HepG2 (cell line): ENCODE data around the gene GNAZ. TPM values are rescaled to one million over a fixed set of nuclear protein-coding genes. Genes with fewer than 3 reads are reported as not detected.

Source experiments
- ATAC-seq: fragments of 200-7000 bp; cut with Tn5 transposase; 3 replicates; pipeline ENCODE4 v1.9.1; 2020; ENCODE audit warnings: mild to moderate bottlenecking, moderate library complexity
- BruUV-seq: library from RNA; stranded (reverse); fragments of 400-500 nt; replicated peaks from 2 replicates; lab custom pipeline; 2021; lab: Mats Ljungman, UMichigan
- CTCF ChIA-PET: fragments of 300-600 bp; formaldehyde crosslinking; extraction: SDS; loops from one replicate; lab custom pipeline; 2021; ENCODE audit warnings: low total read pairs, inconsistent platforms, low intra/inter-chr PET ratio; lab: Yijun Ruan, JAX
- POLR2A ChIA-PET: fragments of 350-600 bp; sonication (Branson Sonifier 250); formaldehyde crosslinking; loops from one replicate; lab custom pipeline; 2020; ENCODE audit warnings: antibody characterized with exemption, inconsistent platforms; lab: Yijun Ruan, JAX
- DNase-seq: peaks from one replicate; pipeline ENCODE4 v3.0.0-alpha.2; 2015; ENCODE audit warnings: low spot score
- FAIRE-seq: peaks from 3 replicates; lab custom pipeline; 2011; peaks lifted over from hg19 to GRCh38; lab: Jason Lieb, UNC
- H2AFZ ChIP-seq: one replicate; pipeline ENCODE4 v1.6.1; 2011; ENCODE audit warnings: low read length, inconsistent platforms
- H3K27ac ChIP-seq: fragments of 300-600 bp; 3 replicates; pipeline ENCODE4 v1.8.0; 2011; ENCODE audit warnings: mixed run types, mild to moderate bottlenecking, mixed read lengths, low read length, inconsistent platforms; ENCODE audit not compliant: insufficient read depth; ENCODE audit errors: extremely low read length
- H3K27me3 ChIP-seq, 2 experiments: fragments of 200-600 bp in 1 of 2; 2 replicates in 1 of 2; 3 replicates in 1 of 2; pipeline versions ENCODE4 v1.6.0 to v1.8.0; 2011; ENCODE audit warnings: low read length in 2 of 2, mild to moderate bottlenecking in 2 of 2, moderate library complexity in 2 of 2, inconsistent platforms in 1 of 2; ENCODE audit not compliant: insufficient read depth in 2 of 2, control insufficient read depth in 1 of 2
- H3K36me3 ChIP-seq, 2 experiments: fragments of 200-600 bp in 1 of 2; replicated peaks in 1 of 2; 2 replicates in 1 of 2; 3 replicates in 1 of 2; pipeline versions ENCODE4 v1.5.1 to v1.8.0; 2011; ENCODE audit warnings: low read length in 2 of 2, inconsistent platforms in 1 of 2; ENCODE audit not compliant: insufficient read depth in 2 of 2, control insufficient read depth in 1 of 2
- H3K4me1 ChIP-seq: 2 replicates; pipeline ENCODE4 v1.5.1; 2012; ENCODE audit warnings: low read length, inconsistent platforms; ENCODE audit not compliant: insufficient read depth
- H3K4me2 ChIP-seq: 2 replicates; pipeline ENCODE4 v1.6.0; 2011; ENCODE audit warnings: low read depth, low read length, inconsistent platforms
- H3K4me3 ChIP-seq, 3 experiments: fragments of 200-600 bp in 1 of 3; sonication (generic), shearing (Covaris generic) in 1 of 3; replicated peaks in 1 of 3; 2 replicates each; pipeline ENCODE4 v1.5.1; 2011 to 2016; ENCODE audit warnings: low read length in 3 of 3, inconsistent platforms in 2 of 3, low read depth in 2 of 3, mild to moderate bottlenecking in 2 of 3, control low read depth in 1 of 3, mixed read lengths in 1 of 3; ENCODE audit not compliant: insufficient read depth in 1 of 3
- H3K79me2 ChIP-seq: one replicate; pipeline ENCODE4 v1.6.1; 2011; ENCODE audit warnings: low read length, inconsistent platforms; ENCODE audit not compliant: insufficient read depth
- H3K9ac ChIP-seq: 2 replicates; pipeline ENCODE4 v1.6.0; 2011; ENCODE audit warnings: mild to moderate bottlenecking, low read depth, low read length, inconsistent platforms; ENCODE audit not compliant: insufficient read depth
- H3K9me3 ChIP-seq: 2 replicates; pipeline ENCODE4 v1.5.1; 2012; ENCODE audit warnings: mild to moderate bottlenecking, low read length
- H4K20me1 ChIP-seq: 2 replicates; pipeline ENCODE4 v1.6.0; 2011; ENCODE audit warnings: inconsistent platforms, mild to moderate bottlenecking, low read length, moderate library complexity; ENCODE audit not compliant: insufficient read depth
- CREB1 ChIP-seq, 2 experiments: fragments of 450-650 bp in 1 of 2; IDR thresholded peaks; 2 replicates each; pipeline ENCODE4 v1.6.1; 2016 to 2017; ENCODE audit warnings: control low read depth in 1 of 2, mild to moderate bottlenecking in 1 of 2, missing compliant biosample characterization in 1 of 2, missing genetic modification characterization in 1 of 2
- MED13 ChIP-seq: sonication (generic); formaldehyde crosslinking; IDR thresholded peaks from 2 replicates; pipeline ENCODE4 v1.5.0; 2020; ENCODE audit warnings: missing genetic modification reagents
- ZFX ChIP-seq: sonication (generic); formaldehyde crosslinking; IDR thresholded peaks from 2 replicates; pipeline ENCODE4 v1.4.0; 2020; ENCODE audit warnings: mild to moderate bottlenecking, low read depth, missing genetic modification reagents, moderate library complexity
- ZNF432 ChIP-seq: sonication (generic); formaldehyde crosslinking; IDR thresholded peaks from 2 replicates; pipeline ENCODE4 v1.5.0; 2020; ENCODE audit warnings: missing genetic modification reagents, mild to moderate bottlenecking, borderline replicate concordance
- WGBS: methylation state at CpG from one replicate; pipeline ENCODE4 v1.1.6; 2017; ENCODE audit warnings: low lambda C conversion rate; 5-methylcytosine and 5-hydroxymethylcytosine counted together
- in situ Hi-C: cut with HindIII; loops from 2 replicates; pipeline ENCODE4 v1.10.0; 2017; ENCODE audit warnings: low pct_unique_long_range_greater_than_20kb; ENCODE audit not compliant: extremely low pct_ligation_motif_present
- intact Hi-C: fragments of 100-400 bp; cut with micrococcal nuclease; formaldehyde crosslinking; loops from one replicate; pipeline ENCODE4 v1.10.0; 2022; ENCODE audit not compliant: unreplicated experiment
- polyA plus RNA-seq, 8 experiments: library from polyadenylated mRNA; depleted of rRNA in 3 of 8; stranded (reverse) in 7 of 8; unstranded in 1 of 8; fragments of >200 nt; fragmentation: Illumina TruSeq in 4 of 8; extraction: Trizol in 4 of 8; gene quantifications; 2 replicates each; pipeline versions ENCODE4 v1.2.1 to v1.2.3, GENCODE V29; 2011 to 2016; ENCODE audit warnings: low read depth in 4 of 8, missing spikeins in 1 of 8, mixed read lengths in 1 of 8; ENCODE audit not compliant: insufficient read depth in 1 of 8
- total RNA-seq, 5 experiments: library from RNA; depleted of rRNA; stranded (reverse); fragments of >200 nt; fragmentation: Illumina TruSeq; extraction: Trizol; gene quantifications; 2 replicates each; pipeline ENCODE4 v1.2.3, GENCODE V29; 2016; ENCODE audit warnings: low read depth in 1 of 5
- TF ChIP-seq, protein P1 (sequence below): sonication (generic); formaldehyde crosslinking; IDR thresholded peaks from 2 replicates; pipeline ENCODE4 v1.4.0; 2020; ENCODE audit warnings: missing genetic modification reagents

Gene GNAZ
- total and polyA plus RNA-seq, 2 of the 13 experiments (the other 11 are each of a cell fraction or from before 2014, with no cell fraction given): 11.4 to 22.3 TPM

DNA sequence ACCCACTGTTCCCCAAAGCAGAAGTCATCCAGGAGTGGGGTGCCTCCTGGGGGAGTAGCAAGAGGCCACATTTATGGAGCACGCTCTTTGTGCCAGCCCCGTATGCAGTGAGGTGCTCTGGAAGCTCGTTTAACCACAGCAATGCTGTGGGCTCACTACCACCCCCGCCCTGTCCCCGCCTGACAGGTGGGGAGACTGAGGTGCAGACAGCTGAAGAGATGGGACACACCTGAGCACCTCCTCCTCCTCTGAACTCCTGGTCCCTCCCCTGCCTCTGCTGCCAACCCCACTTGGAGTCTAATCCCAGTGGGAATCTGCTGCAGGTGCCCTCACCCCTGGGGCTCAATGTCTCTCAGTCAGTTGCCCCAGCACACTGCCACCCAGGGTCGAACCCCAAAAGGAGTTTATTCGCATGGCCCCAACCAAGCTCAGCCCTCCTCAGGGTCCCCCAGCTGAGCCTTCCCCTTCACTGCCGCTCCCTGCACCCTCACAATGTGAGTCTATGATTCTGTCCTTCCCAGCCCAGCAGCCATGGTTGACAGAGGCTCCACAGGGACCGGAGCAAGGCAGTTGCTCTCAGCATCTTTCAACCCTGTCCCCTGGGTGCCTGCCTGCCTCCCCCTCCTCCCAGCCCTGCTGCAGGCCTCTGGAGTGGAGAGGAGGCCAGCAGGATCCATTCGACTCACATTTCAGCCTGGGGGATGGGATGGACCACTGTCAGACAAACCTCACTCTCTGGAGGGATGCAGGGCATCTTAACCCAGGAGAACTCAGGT is 96.7 kb downstream of the GNAZ start:
- Histone ChIP-seq H3K27ac (no peak overlapping the region), H3K4me1 (peaks cover 52% of the 10 kb centered on the region), H3K9me3 (no peaks in the 10 kb centered on the region), H3K9ac (no peak overlapping the region), H4K20me1 (no peaks in the 10 kb centered on the region), H3K79me2 (no peaks in the 10 kb centered on the region), H2AFZ (no peak overlapping the region), H3K4me3 (no peak overlapping the region), H3K27me3 (no peaks in the 10 kb centered on the region), H3K36me3 (0 out of 5 replicates have a peak, but pooled peaks cover 0 to 4% of the 10 kb centered on the region in 2 experiments), H3K4me2 (no peak overlapping the region)
- ChIA-PET POLR2A (no interaction called here), CTCF (no interaction called here)
- FAIRE-seq: no peak
- intact Hi-C loops: no loop called here
- no peak; the same call in 2 of the 3 replicates for ATAC-seq
- DNase-seq: no peak
- in situ Hi-C loops: loop anchor here (25.0 kb wide), 1 partner anchor 395 kb away; no protein-coding TSS in a partner anchor
- WGBS: 82% methylated on average over 10 of the region's 10 CpGs
- no peak for TF ChIP-seq MED13 (CRISPR knock-in tag)
- TF ChIP-seq, protein P1, sequence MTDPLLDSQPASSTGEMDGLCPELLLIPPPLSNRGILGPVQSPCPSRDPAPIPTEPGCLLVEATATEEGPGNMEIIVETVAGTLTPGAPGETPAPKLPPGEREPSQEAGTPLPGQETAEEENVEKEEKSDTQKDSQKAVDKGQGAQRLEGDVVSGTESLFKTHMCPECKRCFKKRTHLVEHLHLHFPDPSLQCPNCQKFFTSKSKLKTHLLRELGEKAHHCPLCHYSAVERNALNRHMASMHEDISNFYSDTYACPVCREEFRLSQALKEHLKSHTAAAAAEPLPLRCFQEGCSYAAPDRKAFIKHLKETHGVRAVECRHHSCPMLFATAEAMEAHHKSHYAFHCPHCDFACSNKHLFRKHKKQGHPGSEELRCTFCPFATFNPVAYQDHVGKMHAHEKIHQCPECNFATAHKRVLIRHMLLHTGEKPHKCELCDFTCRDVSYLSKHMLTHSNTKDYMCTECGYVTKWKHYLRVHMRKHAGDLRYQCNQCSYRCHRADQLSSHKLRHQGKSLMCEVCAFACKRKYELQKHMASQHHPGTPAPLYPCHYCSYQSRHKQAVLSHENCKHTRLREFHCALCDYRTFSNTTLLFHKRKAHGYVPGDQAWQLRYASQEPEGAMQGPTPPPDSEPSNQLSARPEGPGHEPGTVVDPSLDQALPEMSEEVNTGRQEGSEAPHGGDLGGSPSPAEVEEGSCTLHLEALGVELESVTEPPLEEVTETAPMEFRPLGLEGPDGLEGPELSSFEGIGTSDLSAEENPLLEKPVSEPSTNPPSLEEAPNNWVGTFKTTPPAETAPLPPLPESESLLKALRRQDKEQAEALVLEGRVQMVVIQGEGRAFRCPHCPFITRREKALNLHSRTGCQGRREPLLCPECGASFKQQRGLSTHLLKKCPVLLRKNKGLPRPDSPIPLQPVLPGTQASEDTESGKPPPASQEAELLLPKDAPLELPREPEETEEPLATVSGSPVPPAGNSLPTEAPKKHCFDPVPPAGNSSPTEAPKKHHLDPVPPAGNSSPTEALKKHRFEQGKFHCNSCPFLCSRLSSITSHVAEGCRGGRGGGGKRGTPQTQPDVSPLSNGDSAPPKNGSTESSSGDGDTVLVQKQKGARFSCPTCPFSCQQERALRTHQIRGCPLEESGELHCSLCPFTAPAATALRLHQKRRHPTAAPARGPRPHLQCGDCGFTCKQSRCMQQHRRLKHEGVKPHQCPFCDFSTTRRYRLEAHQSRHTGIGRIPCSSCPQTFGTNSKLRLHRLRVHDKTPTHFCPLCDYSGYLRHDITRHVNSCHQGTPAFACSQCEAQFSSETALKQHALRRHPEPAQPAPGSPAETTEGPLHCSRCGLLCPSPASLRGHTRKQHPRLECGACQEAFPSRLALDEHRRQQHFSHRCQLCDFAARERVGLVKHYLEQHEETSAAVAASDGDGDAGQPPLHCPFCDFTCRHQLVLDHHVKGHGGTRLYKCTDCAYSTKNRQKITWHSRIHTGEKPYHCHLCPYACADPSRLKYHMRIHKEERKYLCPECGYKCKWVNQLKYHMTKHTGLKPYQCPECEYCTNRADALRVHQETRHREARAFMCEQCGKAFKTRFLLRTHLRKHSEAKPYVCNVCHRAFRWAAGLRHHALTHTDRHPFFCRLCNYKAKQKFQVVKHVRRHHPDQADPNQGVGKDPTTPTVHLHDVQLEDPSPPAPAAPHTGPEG (CRISPR knock-in tag): no peak
- no peak for TF ChIP-seq CREB1 (IDR thresholded peaks at IDR 0.05)
- TF ChIP-seq CREB1 (CRISPR knock-in tag; IDR thresholded peaks at IDR 0.05): no peak
- TF ChIP-seq ZFX (CRISPR knock-in tag): no peak
- no peak for TF ChIP-seq ZNF432 (CRISPR knock-in tag)
- no TSS peak for BruUV-seq
